DMS79 treated with DMSO at 0.1 percent for 48 hours (cell line): Measurements from ENCODE around the gene NEDD9.

ENCODE experiments used
- DNase-seq: peaks from one replicate; lab custom pipeline; 2025; lab: John Stamatoyannopoulos, UW

The NEDD9 gene

DNA sequence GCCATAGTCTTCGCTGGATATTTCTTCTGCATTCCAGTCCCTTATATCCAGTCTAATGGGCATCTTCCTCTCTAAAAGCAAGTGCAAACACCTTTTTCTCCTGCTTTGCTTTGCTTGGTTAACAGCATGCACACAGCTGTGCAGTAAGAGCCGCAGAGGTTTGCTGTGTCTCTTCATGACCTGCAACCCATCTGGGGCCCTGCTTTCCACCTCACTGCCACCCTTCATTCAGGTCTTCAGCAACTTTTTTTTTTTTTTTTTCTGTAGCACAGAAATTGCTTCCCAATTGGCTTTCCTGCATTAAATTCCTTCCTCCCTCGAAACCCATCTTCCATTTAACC lies 14.4 kb downstream of the NEDD9 start:
- no peak for DNase-seq

GRCh38 chr6:11217360-11218101 lies 14.9 kb downstream of the NEDD9 start:
- peak; percentile 44 for DNase-seq

DNA sequence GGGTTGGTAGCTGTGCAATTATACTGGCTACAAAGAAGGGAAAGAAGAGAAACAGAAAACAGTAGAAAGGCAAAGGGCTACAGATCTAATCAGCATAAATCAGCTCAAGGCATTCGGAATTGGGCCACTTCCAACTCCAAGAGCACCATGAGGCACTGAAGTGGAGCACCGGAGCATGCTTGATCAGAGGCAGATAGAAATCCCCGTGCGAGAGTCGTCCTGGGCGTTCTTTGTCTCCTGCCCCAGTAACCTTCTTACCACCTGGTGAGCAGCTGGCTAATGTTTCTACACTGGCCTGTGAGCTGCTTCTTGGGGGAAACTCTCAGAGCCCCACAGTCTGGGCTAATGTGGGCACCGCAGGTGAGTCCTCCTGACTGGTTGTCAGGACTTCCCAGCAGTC lies 16.7 kb downstream of the NEDD9 start:
- peak; percentile 41 for DNase-seq

- DNase-seq: no peak
These were observed 17.6 kb downstream of the NEDD9 start for GRCh38 chr6:11214901-11215300.

- DNase-seq: no peak
These were observed 18.2 kb downstream of the NEDD9 start for GRCh38 chr6:11214084-11214833.

GRCh38 chr6:11213422-11214021 lies 18.9 kb downstream of the NEDD9 start:
- DNase-seq: no peak

- no peak for DNase-seq
These were observed 19.8 kb downstream of the NEDD9 start for GRCh38 chr6:11212664-11213063.

DNA sequence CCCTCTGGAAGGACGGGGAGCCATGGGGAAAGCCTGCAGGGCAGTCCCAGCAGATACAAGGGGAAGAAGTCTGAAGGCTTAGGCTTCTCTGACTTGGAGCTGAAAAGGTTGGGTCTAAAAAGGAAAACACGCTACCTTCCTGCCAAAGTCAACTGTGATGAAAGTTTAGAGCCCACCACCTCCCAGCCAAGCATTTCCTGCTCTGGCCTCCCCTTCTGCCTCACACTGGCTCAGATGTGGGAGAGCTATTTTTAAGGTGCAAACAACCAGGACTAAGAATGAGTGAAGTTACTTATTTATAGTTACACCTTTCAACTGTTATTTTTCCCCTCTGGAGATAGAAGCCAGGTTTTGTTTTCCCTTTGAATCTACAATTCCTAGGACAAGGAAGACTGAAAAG lies 21.2 kb downstream of the NEDD9 start:
- DNase-seq: no peak

- no peak for DNase-seq
These were observed 21.9 kb downstream of the NEDD9 start for GRCh38 chr6:11210386-11211138.

DNA sequence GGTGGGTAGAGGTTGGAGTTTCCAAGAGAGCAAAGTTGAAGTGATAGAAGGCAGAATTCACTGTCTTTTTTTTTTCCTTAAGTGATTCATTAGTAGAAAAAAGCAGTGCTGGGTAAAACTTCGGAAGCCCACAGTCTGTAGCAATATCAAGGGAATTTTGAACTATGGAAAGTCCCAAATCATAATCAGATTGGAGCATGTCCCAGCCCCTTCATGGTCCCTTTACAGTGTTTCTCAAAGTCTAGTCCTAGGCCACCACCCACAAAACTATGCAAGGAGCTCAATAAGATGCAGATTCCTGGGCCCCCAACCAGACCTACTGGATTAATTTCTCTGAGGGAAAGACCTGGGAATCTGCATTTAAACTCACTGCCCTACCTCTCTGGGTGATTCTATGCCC lies 22.6 kb downstream of the NEDD9 start:
- DNase-seq: no peak

- no peak for DNase-seq
These were observed 23.1 kb downstream of the NEDD9 start for GRCh38 chr6:11209369-11209768.

- no peak for DNase-seq
These were observed 23.6 kb downstream of the NEDD9 start for GRCh38 chr6:11208854-11209253.

DNA sequence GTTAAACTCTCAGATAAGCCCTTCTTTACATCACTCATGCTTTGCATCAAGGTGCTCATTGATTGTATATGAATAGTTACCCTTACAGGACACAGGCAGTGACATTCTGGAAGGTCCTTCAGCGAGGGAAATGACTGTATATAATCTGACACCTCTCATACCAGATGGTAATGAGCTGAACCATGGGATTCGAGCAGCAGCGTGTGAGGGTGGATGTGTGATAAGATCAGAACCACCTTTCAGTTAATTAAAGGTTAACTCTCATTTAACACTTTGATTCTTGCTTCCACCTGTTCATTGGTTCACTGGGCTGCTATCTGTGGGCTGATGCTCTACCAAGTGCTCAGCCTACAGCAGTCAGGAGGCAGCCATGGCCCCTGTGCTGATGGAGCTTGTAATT lies 24.2 kb downstream of the NEDD9 start:
- no peak for DNase-seq

DNA sequence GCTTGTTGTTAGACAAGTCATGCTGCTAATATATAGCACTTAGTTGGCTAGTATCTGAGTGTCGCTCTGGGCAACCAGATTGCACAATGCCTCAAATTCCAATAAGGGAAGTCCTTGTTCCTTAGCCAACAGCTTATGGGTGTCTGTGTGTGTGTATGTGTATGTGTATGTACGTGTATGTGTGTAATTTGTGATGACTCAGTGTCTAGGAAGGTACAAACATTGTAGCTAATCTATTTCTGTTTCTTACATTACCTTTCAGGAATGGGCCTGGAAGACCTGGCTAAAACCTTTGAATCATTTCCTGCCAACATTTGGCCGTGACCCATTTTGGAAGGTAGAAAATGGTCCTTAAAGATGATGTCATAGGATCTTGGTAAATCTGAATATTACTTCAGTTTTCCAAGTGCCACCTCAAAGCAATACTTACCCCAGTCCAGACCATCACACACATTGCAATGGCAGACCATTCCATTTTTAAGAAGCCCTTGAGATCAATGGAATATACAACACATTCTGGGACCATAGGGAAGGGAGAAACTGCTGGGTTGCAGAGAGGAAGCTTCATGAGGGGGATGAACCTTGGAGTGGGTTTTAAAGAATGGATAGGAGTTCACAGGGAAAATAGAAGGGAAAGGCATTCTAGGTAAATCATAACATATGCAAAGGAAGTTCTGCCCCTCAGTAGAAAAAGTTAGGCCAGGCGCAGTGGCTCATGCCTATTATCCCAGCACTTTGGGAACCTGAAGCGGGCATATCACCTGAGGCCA lies 25.1 kb downstream of the NEDD9 start:
- no peak for DNase-seq

DNA sequence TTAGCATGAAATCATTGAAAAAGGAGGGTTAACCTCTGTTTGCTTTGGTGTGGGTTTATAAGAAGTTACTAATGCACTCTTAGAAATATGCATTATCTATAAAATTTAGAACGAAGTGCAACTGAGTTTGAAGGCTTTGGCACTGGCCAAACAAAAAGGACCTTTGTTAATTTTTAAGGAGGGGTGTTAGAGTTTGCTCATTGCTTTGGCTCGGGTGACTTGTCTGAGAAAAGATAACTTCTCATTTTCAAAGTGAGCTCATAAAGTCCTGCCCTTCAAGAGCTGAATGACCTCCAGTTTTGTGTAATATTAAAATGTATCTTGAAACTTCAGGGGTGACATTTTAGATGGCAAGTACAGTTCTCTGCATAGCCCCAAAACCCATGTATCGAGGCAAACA lies 25.9 kb downstream of the NEDD9 start:
- no peak for DNase-seq

- DNase-seq: no peak
These were observed 27.6 kb downstream of the NEDD9 start for GRCh38 chr6:11204794-11205366.

DNA sequence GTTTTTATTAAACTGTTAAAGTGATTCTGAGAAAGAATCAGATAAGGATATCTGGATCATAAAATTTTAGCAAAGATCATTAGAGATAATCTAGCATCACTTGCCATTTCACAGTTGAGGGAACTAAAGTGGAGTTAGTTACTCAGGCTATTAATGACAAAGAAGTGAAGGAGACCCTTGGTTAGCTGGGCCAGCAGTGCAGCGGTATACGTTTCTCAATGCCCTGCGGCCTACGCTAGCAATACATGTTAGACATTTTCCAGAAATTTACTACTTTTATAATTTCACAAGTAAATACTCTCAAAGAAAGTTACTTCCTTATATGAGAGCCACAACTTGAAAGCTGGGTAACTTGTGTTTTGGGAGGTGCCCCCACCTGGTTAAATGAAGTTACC lies 28.5 kb downstream of the NEDD9 start:
- no peak for DNase-seq

DNA sequence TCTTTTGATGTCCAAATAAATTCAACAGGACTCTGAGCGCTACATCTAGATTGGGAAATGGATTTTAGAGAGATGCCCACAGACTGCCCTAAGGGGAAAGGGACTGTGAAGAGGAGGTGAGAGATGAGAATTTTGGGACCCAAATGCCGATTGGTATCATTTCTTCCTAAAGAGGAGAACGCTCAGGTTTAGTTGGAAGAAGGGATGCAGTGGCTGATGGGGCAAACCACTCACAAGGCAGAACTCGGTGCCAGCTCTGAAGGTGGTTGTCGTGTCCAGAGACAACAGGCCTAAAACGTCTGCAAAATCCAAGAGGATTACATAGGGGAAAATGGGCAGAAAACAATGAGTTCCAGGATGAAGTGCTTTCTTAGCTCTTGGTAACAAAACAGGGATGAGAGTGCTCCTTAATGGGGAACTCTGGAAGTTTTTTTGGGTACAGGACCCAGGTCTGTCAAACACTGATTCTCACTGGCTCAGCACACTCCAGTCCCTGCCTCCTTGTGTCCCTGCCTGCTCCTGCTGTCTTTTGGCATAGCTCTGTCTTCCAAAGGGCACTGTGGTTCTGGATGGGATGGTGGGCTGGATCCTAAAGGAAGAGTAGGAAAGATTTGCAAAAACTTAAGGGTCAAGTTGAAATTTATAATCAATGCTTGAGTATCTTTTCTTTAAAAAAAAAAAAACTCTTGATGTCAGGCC lies 29.0 kb downstream of the NEDD9 start:
- no peak for DNase-seq

DNA sequence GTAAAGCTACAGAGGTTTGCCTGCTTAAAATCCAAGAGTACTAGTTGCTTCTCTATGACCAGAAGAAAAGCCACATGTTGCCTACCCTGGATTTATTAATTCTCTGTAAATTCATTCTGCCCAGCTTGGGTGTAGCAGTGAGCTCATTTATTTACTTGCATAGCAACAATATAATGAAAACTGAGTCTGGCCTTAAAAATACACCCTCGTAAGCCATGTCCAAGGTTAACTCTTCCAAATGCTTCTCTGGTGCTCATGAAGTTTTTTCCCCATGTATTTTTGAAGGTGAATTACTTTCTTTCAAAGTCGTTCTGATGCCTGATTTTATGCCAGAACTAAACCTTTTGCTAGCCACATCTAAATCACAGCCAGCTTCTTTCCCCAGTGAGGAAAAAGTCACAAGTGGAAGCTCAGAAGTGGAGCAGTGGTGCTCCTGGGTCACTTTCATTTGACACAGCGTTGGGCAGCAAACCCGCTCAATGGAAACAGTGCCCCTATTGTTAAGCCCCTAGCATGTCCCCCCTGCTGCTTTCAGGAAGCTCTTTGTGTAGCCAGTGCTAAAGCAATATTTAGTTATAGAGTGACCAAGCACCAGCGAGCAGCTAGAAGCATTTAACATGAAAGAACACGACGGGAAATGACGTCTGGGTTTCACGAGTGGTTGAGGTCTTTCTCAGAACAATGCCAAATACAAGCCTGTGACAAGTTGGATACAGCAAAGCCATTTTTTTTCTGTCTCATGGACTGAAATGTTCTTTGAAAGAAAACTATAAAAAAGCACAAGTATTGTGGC lies 29.8 kb downstream of the NEDD9 start:
- no peak for DNase-seq
